ENCODE data around the gene MAT2B. TPM values are rescaled to one million over a fixed set of nuclear protein-coding genes. Genes with fewer than 3 reads are reported as not detected.
A peak's percentile ranks its signal among the peaks of the same experiment; 100 is the strongest.

MAT2B gene
- 10 to 100 TPM; 71.5 to 71.6 TPM for total RNA-seq

- TF ChIP-seq CTCF (IDR thresholded peaks at IDR 0.05): peak; percentile 52
- H3K36me3 Mint-ChIP-seq (ENCODE audit: low read depth): peaks cover 5% of the 10 kb centered on the region
- H3K27ac Mint-ChIP-seq: peak within 1 kb of the TSS; percentile 99
- H3K4me1 Mint-ChIP-seq (ENCODE audit: low read depth): peaks cover 37% of the 10 kb centered on the region
- H3K9me3 Mint-ChIP-seq: no peaks in the 10 kb centered on the region
- intact Hi-C loops (cut with micrococcal nuclease): loop anchor here (1.0 kb wide), 1 partner anchor 45 kb away; the partner anchor contains the start of genes HMMR and NUDCD2
- ATAC-seq (peak; percentile 86), DNase-seq (peak; percentile 96)
- peak within 1 kb of the TSS; percentile 99 for H3K4me3 Mint-ChIP-seq
- ChIA-PET CTCF (interaction anchor here (0.9 to 3.4 kb wide), 5 partner anchors 9 to 64 kb away, joined by 3 to 24 read pairs (median 3); partner anchors contain the start of genes HMMR and NUDCD2), POLR2A (interaction anchor here (1.0 to 11.8 kb wide), 6 partner anchors 10 to 72 kb away, joined by 3 to 168 read pairs (median 4); partner anchors contain the start of genes HMMR and NUDCD2)
- H3K27me3 Mint-ChIP-seq: no peaks in the 10 kb centered on the region
Measured at GRCh38 chr5:163505368-163506094, at the start of gene MAT2B. TSS of gene MAT2B (plus strand) at chr5:163505619. CDS start at chr5:163505687, 68 bp downstream.

GRCh38 chr5:163456029-163456589 lies 49.3 kb upstream of the MAT2B start:
- TF ChIP-seq CTCF (IDR thresholded peaks at IDR 0.05): no peak
- peaks cover 40% of the 10 kb centered on the region for H3K36me3 Mint-ChIP-seq (ENCODE audit: low read depth)
- no peak for ATAC-seq
- H3K4me1 Mint-ChIP-seq (ENCODE audit: low read depth): peaks cover 26% of the 10 kb centered on the region
- intact Hi-C loops (cut with micrococcal nuclease): no loop called here
- POLR2A ChIA-PET: no interaction called here
- no peak for DNase-seq
- H3K27me3 Mint-ChIP-seq: no peaks in the 10 kb centered on the region
- CTCF ChIA-PET: interaction anchor here (1.7 kb wide), 1 partner anchor 48 kb away, joined by 4 read pairs; no protein-coding TSS in a partner anchor
- no peak overlapping the region for H3K27ac Mint-ChIP-seq
- H3K4me3 Mint-ChIP-seq: no peak overlapping the region
- no peaks in the 10 kb centered on the region for H3K9me3 Mint-ChIP-seq

- Mint-ChIP-seq H3K36me3 (ENCODE audit: low read depth) (peaks cover 39% of the 10 kb centered on the region), H3K4me3 (no peak overlapping the region), H3K27ac (no peak overlapping the region), H3K4me1 (ENCODE audit: low read depth) (peaks cover 27% of the 10 kb centered on the region), H3K27me3 (no peaks in the 10 kb centered on the region), H3K9me3 (no peaks in the 10 kb centered on the region)
- intact Hi-C loops (cut with micrococcal nuclease): no loop called here
- ATAC-seq (no peak), DNase-seq (no peak)
- TF ChIP-seq CTCF (IDR thresholded peaks at IDR 0.05): no peak
- ChIA-PET POLR2A (interaction anchor here (0.7 to 6.4 kb wide), 3 partner anchors 9 to 50 kb away, joined by 4 to 168 read pairs (median 110); partner anchors contain the start of genes CCNG1 and MAT2B), CTCF (no interaction called here)
Measured at GRCh38 chr5:163456840-163457239, 48.6 kb upstream of the MAT2B start.

GRCh38 chr5:163458778-163459385 lies 46.5 kb upstream of the MAT2B start:
- DNase-seq (no peak), ATAC-seq (no peak)
- Mint-ChIP-seq H3K36me3 (ENCODE audit: low read depth) (peaks cover 38% of the 10 kb centered on the region), H3K27me3 (no peaks in the 10 kb centered on the region), H3K4me1 (ENCODE audit: low read depth) (peaks cover 38% of the 10 kb centered on the region), H3K27ac (peak overlapping the region; percentile 100), H3K9me3 (no peaks in the 10 kb centered on the region), H3K4me3 (peak overlapping the region; percentile 88)
- ChIA-PET CTCF (interaction anchor here (0.9 to 3.9 kb wide), 7 partner anchors 10 to 52 kb away, joined by 3 to 25 read pairs (median 4); partner anchors contain the start of gene MAT2B), POLR2A (interaction anchor here (1.4 to 6.4 kb wide), 6 partner anchors 10 to 48 kb away, joined by 5 to 168 read pairs (median 19); partner anchors contain the start of genes CCNG1 and MAT2B)
- no peak for TF ChIP-seq CTCF (IDR thresholded peaks at IDR 0.05)
- intact Hi-C loops (cut with micrococcal nuclease): no loop called here

Measured in activated CD8-positive, alpha-beta T cell treated with anti-CD3 and anti-CD28 coated beads for 36 hours (primary cell).